Stomach (tissue), 9 donors: ENCODE data around the gene PLCD1. TPM values are rescaled to one million over a fixed set of nuclear protein-coding genes. Genes with fewer than 3 reads are reported as not detected.

Source experiments
- DNase-seq, 2 donors: peaks; one replicate each; pipeline versions ENCODE4 v3.0.0 to v3.0.0-alpha.2; 2013 to 2019
- H3K27ac ChIP-seq, 5 donors: fragments of 200-600 bp in 4 of 5; sonication (generic) in 4 of 5; one replicate each; pipeline ENCODE4 v1.5.1; 2013 to 2019; ENCODE audit warnings: mild to moderate bottlenecking in 1 of 5, moderate library complexity in 1 of 5
- H3K27me3 ChIP-seq, 3 donors: fragments of 200-600 bp; sonication (generic); one replicate each; pipeline ENCODE4 v1.5.1; 2017 to 2019; ENCODE audit warnings: mixed run types in 1 of 3
- H3K36me3 ChIP-seq, 4 donors: fragments of 200-600 bp; sonication (generic); 1 replicate in 3 of 4; 2 replicates in 1 of 4; pipeline ENCODE4 v1.5.1; 2016 to 2019
- H3K4me1 ChIP-seq, 4 donors: fragments of 200-600 bp; sonication (generic); one replicate each; pipeline ENCODE4 v1.5.1; 2016 to 2019
- H3K4me3 ChIP-seq, 4 donors: fragments of 200-600 bp; sonication (generic) in 3 of 4; one replicate each; pipeline ENCODE4 v1.5.1; 2016 to 2019; ENCODE audit warnings: mild to moderate bottlenecking in 1 of 4
- H3K9me3 ChIP-seq, 4 donors: fragments of 200-600 bp; sonication (generic); one replicate each; pipeline ENCODE4 v1.5.1; 2016 to 2019
- CTCF ChIP-seq, 7 experiments: fragments of 450-650 bp in 4 of 7; fragments of 200-600 bp in 3 of 7; sonication (generic) in 3 of 7; IDR thresholded peaks; one replicate each; pipeline ENCODE4 v1.5.1; 2016 to 2019; ENCODE audit warnings: antibody characterized with exemption in 7 of 7, control low read depth in 2 of 7, mild to moderate bottlenecking in 1 of 7
- EP300 ChIP-seq: sonication (generic); formaldehyde crosslinking; IDR thresholded peaks from one replicate; pipeline ENCODE4 v1.6.1; 2017; ENCODE audit warnings: antibody characterized with exemption
- POLR2A ChIP-seq, 4 donors: fragments of 450-650 bp; IDR thresholded peaks; one replicate each; pipeline ENCODE4 v1.6.1; 2016; ENCODE audit warnings: antibody characterized with exemption in 4 of 4, control low read depth in 2 of 4, mild to moderate bottlenecking in 1 of 4, moderate library complexity in 1 of 4
- POLR2AphosphoS5 ChIP-seq, 3 donors: sonication (generic); formaldehyde crosslinking; IDR thresholded peaks; one replicate each; pipeline ENCODE4 v1.6.1; 2016; ENCODE audit warnings: antibody characterized with exemption in 3 of 3
- WGBS, 5 donors: extraction: QIAGEN DNeasy Blood & Tissue Kit in 3 of 5; methylation state at CpG; one replicate each; pipeline versions ENCODE4 v1.1.5 to v1.1.7; 2013 to 2018; 5-methylcytosine and 5-hydroxymethylcytosine counted together
- intact Hi-C: fragments of 100-400 bp; cut with DNase I; formaldehyde crosslinking; loops from one replicate; pipeline ENCODE4 v1.15.1; 2023; ENCODE audit warnings: low total_unique reads
- polyA plus RNA-seq, 3 donors: library from polyadenylated mRNA; stranded (reverse); fragments of 200-250 nt; gene quantifications; one replicate each; pipeline ENCODE4 v1.2.3, GENCODE V29; 2013
- total RNA-seq, 5 donors: library from RNA; depleted of rRNA; stranded (reverse); fragments of >200 nt; gene quantifications; one replicate each; pipeline versions ENCODE4 v1.1.0 to v1.2.3, GENCODE V29; 2014 to 2016
- donor health status: healthy with polysubstance abuse.
- donor health status: Bipolar disorder and iron deficiency.
- donor health status: healthy.

Gene PLCD1
- total and polyA plus RNA-seq, 8 donors: 8.2 to 73.9 (median 13.7) TPM

- peak; percentile 74 to 90 for DNase-seq
- no peaks in the 10 kb centered on the region for H3K27me3 ChIP-seq
- no peaks in the 10 kb centered on the region for H3K9me3 ChIP-seq
- H3K4me3 ChIP-seq: no peak overlapping the region
- H3K4me1 ChIP-seq: peaks cover 31 to 61% (median 51%) of the 10 kb centered on the region in 4 donors
- peaks cover 28 to 82% (median 76%) of the 10 kb centered on the region in 4 donors for H3K36me3 ChIP-seq
- WGBS, 5 donors: 33 to 58% (median 42%) methylated on average over 12 to 15 of the region's 15 CpGs
- TF ChIP-seq POLR2AphosphoS5 (IDR thresholded peaks at IDR 0.05) (no peak), EP300 (no peak), CTCF (IDR thresholded peaks at IDR 0.05) (no peak), POLR2A (IDR thresholded peaks at IDR 0.05) (no peak)
- intact Hi-C loops: no loop called here
- H3K27ac ChIP-seq: peak overlapping the region; percentile 42 to 79 (median 72)
Observed at GRCh38 chr3:38005076-38006020, 24.1 kb downstream of the PLCD1 start.

DNA sequence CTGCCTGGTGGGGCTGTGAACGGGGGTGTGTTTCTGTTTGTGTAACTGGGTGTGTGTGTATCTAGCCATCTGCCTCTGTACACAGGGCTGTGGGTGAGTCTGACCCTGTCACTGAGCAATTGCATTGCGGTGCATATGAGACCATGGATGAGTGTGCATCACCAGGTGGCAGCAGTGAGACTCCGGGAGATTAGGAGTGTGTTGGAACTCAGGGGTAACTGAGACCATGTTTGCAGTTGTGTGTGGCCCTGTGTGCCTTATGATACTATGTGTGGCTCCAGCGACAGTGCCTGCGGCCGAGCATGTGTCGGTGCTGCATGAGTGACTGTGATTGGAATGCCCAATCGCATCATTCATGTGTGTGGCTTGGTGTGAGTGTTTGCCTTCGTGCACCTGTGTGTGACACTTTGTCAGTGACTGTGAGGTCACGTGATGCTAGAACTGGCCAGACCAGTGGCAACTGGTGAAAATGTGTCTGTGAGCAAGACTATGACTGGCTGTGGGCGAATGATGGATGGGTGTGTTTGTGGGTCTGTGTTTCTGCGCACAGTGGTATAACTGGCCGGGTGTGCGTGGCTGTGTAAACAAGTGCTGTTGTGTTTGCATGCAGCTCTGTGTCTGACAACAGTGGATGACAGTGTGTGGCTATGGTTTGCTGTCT is 24.9 kb downstream of the PLCD1 start:
- Histone ChIP-seq H3K27ac (peak overlapping the region; percentile 70 to 79 (median 78)), H3K27me3 (no peaks in the 10 kb centered on the region), H3K4me3 (no peak overlapping the region), H3K9me3 (no peaks in the 10 kb centered on the region), H3K4me1 (peaks cover 31 to 62% (median 55%) of the 10 kb centered on the region in 4 donors), H3K36me3 (peaks cover 28 to 79% (median 72%) of the 10 kb centered on the region in 4 donors)
- TF ChIP-seq POLR2A (IDR thresholded peaks at IDR 0.05): no peak
- TF ChIP-seq POLR2AphosphoS5 (IDR thresholded peaks at IDR 0.05): peak in 2 of 3 donors; percentile 41 to 83
- no peak for TF ChIP-seq EP300
- peak in 5 of 7 experiments; percentile 47 to 83 (median 60) for TF ChIP-seq CTCF (IDR thresholded peaks at IDR 0.05)
- intact Hi-C loops: no loop called here
- DNase-seq: peak; percentile 91 to 95
- 27 to 52% (median 37%) methylated on average over 14 of the region's 14 CpGs for WGBS, 5 donors

GRCh38 chr3:38003817-38004414 is 25.5 kb downstream of the PLCD1 start:
- Histone ChIP-seq H3K36me3 (peaks cover 28 to 75% (median 67%) of the 10 kb centered on the region in 4 donors), H3K9me3 (no peaks in the 10 kb centered on the region), H3K27ac (peak overlapping the region; percentile 70 to 79 (median 78)), H3K27me3 (no peaks in the 10 kb centered on the region), H3K4me1 (peaks cover 35 to 68% (median 60%) of the 10 kb centered on the region in 4 donors), H3K4me3 (no peak overlapping the region)
- DNase-seq: peak in 1 of 2 donors; percentile 78
- TF ChIP-seq EP300 (no peak), POLR2A (IDR thresholded peaks at IDR 0.05) (no peak), POLR2AphosphoS5 (IDR thresholded peaks at IDR 0.05) (no peak), CTCF (IDR thresholded peaks at IDR 0.05) (no peak)
- intact Hi-C loops: no loop called here
- WGBS, 5 donors: 50 to 69% (median 57%) methylated on average over 8 to 11 of the region's 11 CpGs

DNA sequence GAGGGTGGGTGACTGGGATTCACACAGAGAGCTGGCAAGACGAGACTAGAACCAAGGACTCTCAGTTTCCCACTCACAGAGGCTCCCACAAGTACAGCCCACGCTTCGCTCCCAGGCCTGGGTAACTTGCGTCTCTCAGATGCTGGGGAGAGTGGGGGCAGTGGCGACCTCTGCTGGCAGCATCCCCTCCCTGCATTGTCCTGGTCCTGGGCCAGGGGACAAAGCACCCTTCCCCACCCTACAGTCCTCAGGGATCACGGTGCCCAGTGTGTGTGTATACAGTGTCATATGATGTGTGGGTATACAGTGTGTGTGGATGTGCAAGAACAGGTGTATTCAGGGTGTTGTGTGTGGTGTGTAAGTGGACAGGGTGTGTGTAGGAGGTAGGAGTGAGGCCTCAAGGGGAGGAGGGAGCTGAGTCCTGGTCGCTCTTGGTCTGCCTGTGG is 26.0 kb downstream of the PLCD1 start:
- peak; percentile 79 to 86 for DNase-seq
- peaks cover 28 to 70% (median 61%) of the 10 kb centered on the region in 4 donors for H3K36me3 ChIP-seq
- intact Hi-C loops: no loop called here

More for the DNA sequence above, 26.0 kb downstream of the PLCD1 start:
- peak in 5 of 7 experiments; percentile 79 to 93 (median 86) for TF ChIP-seq CTCF (IDR thresholded peaks at IDR 0.05)
- TF ChIP-seq POLR2AphosphoS5 (IDR thresholded peaks at IDR 0.05): no peak
- Histone ChIP-seq H3K4me3 (no peak overlapping the region), H3K4me1 (peaks cover 38 to 72% (median 63%) of the 10 kb centered on the region in 4 donors), H3K27me3 (no peaks in the 10 kb centered on the region), H3K9me3 (no peaks in the 10 kb centered on the region), H3K27ac (peak overlapping the region; percentile 70 to 79 (median 78))
- 23 to 58% (median 35%) methylated on average over 7 of the region's 7 CpGs for WGBS, 5 donors
